Omental fat pad (tissue), 4 donors: Measurements from ENCODE around the gene LHFPL2. TPM values are rescaled to one million over a fixed set of nuclear protein-coding genes. Genes with fewer than 3 reads are reported as not detected.

Source experiments
- ATAC-seq: fragments of 150-250 bp; one replicate; pipeline ENCODE4 v1.9.1; 2016; ENCODE audit warnings: mild to moderate bottlenecking, moderate library complexity; ENCODE audit not compliant: low FRiP score
- DNase-seq: peaks from one replicate; pipeline ENCODE4 v3.0.0-alpha.2; 2019; ENCODE audit warnings: low spot score
- CTCF ChIP-seq, 3 donors: fragments of 450-650 bp; IDR thresholded peaks; one replicate each; pipeline ENCODE4 v1.5.1; 2016 to 2017; ENCODE audit warnings: antibody characterized with exemption in 3 of 3, mild to moderate bottlenecking in 3 of 3, moderate library complexity in 2 of 3
- total RNA-seq, 4 donors: library from RNA; depleted of rRNA; stranded (reverse); fragments of >200 nt; gene quantifications; one replicate each; pipeline ENCODE4 v1.1.0, GENCODE V29; 2016

The LHFPL2 gene
- total RNA-seq, 4 donors from 2014 or later: 37.1 to 146 (median 45.9) TPM

- DNase-seq (no peak), ATAC-seq (no peak)
- no peak for TF ChIP-seq CTCF (IDR thresholded peaks at IDR 0.05)
Measured at GRCh38 chr5:78513441-78513840, 135.1 kb downstream of the LHFPL2 start.

GRCh38 chr5:78512435-78512834, 136.1 kb downstream of the LHFPL2 start:
- ATAC-seq (no peak), DNase-seq (no peak)
- no peak for TF ChIP-seq CTCF (IDR thresholded peaks at IDR 0.05)

GRCh38 chr5:78511121-78511906, 137.3 kb downstream of the LHFPL2 start:
- TF ChIP-seq CTCF (IDR thresholded peaks at IDR 0.05): no peak
- no peak for DNase-seq
- no peak for ATAC-seq

- ATAC-seq: peak; percentile 45
- TF ChIP-seq CTCF (IDR thresholded peaks at IDR 0.05): no peak
Measured at GRCh38 chr5:78509884-78510769, 138.4 kb downstream of the LHFPL2 start.

GRCh38 chr5:78509145-78509865, 139.3 kb downstream of the LHFPL2 start:
- no peak for TF ChIP-seq CTCF (IDR thresholded peaks at IDR 0.05)
- DNase-seq (no peak), ATAC-seq (no peak)

More at GRCh38 chr5:78509884-78510769, 138.4 kb downstream of the LHFPL2 start:
- DNase-seq: no peak

- no peak for ATAC-seq
- no peak for DNase-seq
- TF ChIP-seq CTCF (IDR thresholded peaks at IDR 0.05): no peak
Measured at GRCh38 chr5:78508186-78508765, 140.3 kb downstream of the LHFPL2 start.
